T-helper 2 cell treated with Interferon-gamma antibody and Interleukin-4, amounts not matched to agents 5 μg/mL and 100 μg/mL, for 36 hours (primary cell): Measurements from ENCODE around the gene WWC2.

Experiments
- DNase-seq: peaks from one replicate; pipeline ENCODE4 v3.0.0; 2021; ENCODE audit warnings: low spot score
- H3K27ac Mint-ChIP-seq: one replicate; pipeline ENCODE4 v1.8.0; 2021; ENCODE audit warnings: mild to moderate bottlenecking, mixed read lengths
- H3K27me3 Mint-ChIP-seq: one replicate; pipeline ENCODE4 v1.8.0; 2021; ENCODE audit warnings: low read depth, mixed read lengths
- H3K36me3 Mint-ChIP-seq: one replicate; pipeline ENCODE4 v1.8.0; 2021; ENCODE audit warnings: low read depth, mixed read lengths
- H3K4me1 Mint-ChIP-seq: one replicate; pipeline ENCODE4 v1.8.0; 2021; ENCODE audit warnings: low read depth, mixed read lengths
- H3K4me3 Mint-ChIP-seq: one replicate; pipeline ENCODE4 v1.8.0; 2022; ENCODE audit warnings: mild to moderate bottlenecking, moderate library complexity, mixed read lengths
- H3K9me3 Mint-ChIP-seq: one replicate; pipeline ENCODE4 v1.8.0; 2021; ENCODE audit warnings: mixed read lengths

WWC2 gene

GRCh38 chr4:183330841-183331240 is 231.8 kb downstream of the WWC2 start:
- H3K27me3 Mint-ChIP-seq: no peaks in the 10 kb centered on the region
- H3K4me1 Mint-ChIP-seq: peaks cover 5% of the 10 kb centered on the region
- no peak overlapping the region for H3K27ac Mint-ChIP-seq
- no peak overlapping the region for H3K4me3 Mint-ChIP-seq
- no peaks in the 10 kb centered on the region for H3K36me3 Mint-ChIP-seq
- H3K9me3 Mint-ChIP-seq: no peaks in the 10 kb centered on the region
- no peak for DNase-seq

- no peaks in the 10 kb centered on the region for H3K9me3 Mint-ChIP-seq
- no peaks in the 10 kb centered on the region for H3K36me3 Mint-ChIP-seq
- H3K4me3 Mint-ChIP-seq: no peak overlapping the region
- no peaks in the 10 kb centered on the region for H3K27me3 Mint-ChIP-seq
- H3K27ac Mint-ChIP-seq: no peak overlapping the region
- DNase-seq: no peak
- H3K4me1 Mint-ChIP-seq: peaks cover 5% of the 10 kb centered on the region
Observed at GRCh38 chr4:183332447-183332846, 233.4 kb downstream of the WWC2 start.

- no peaks in the 10 kb centered on the region for H3K27me3 Mint-ChIP-seq
- H3K4me3 Mint-ChIP-seq: no peak overlapping the region
- no peaks in the 10 kb centered on the region for H3K9me3 Mint-ChIP-seq
- no peak overlapping the region for H3K27ac Mint-ChIP-seq
- DNase-seq: no peak
- H3K36me3 Mint-ChIP-seq: no peaks in the 10 kb centered on the region
- peaks cover 5% of the 10 kb centered on the region for H3K4me1 Mint-ChIP-seq
Observed at GRCh38 chr4:183333202-183333601, 234.1 kb downstream of the WWC2 start.

GRCh38 chr4:183333983-183334382 is 234.9 kb downstream of the WWC2 start:
- Mint-ChIP-seq H3K36me3 (no peaks in the 10 kb centered on the region), H3K27ac (no peak overlapping the region), H3K4me1 (peaks cover 5% of the 10 kb centered on the region), H3K27me3 (no peaks in the 10 kb centered on the region), H3K9me3 (no peaks in the 10 kb centered on the region), H3K4me3 (no peak overlapping the region)
- no peak for DNase-seq

- Mint-ChIP-seq H3K4me3 (no peak overlapping the region), H3K9me3 (no peaks in the 10 kb centered on the region), H3K36me3 (no peaks in the 10 kb centered on the region), H3K4me1 (peaks cover 5% of the 10 kb centered on the region), H3K27ac (no peak overlapping the region), H3K27me3 (no peaks in the 10 kb centered on the region)
- DNase-seq: no peak
Observed at GRCh38 chr4:183335369-183335940, 236.4 kb downstream of the WWC2 start.

- Mint-ChIP-seq H3K9me3 (no peaks in the 10 kb centered on the region), H3K36me3 (no peaks in the 10 kb centered on the region)
Observed at GRCh38 chr4:183337349-183337748, 238.3 kb downstream of the WWC2 start.

GRCh38 chr4:183337833-183338232 is 238.8 kb downstream of the WWC2 start:
- H3K4me3 Mint-ChIP-seq: no peak overlapping the region
- no peak for DNase-seq
- no peak overlapping the region for H3K27ac Mint-ChIP-seq
- no peaks in the 10 kb centered on the region for H3K36me3 Mint-ChIP-seq
- H3K27me3 Mint-ChIP-seq: peaks cover 3% of the 10 kb centered on the region
- no peaks in the 10 kb centered on the region for H3K9me3 Mint-ChIP-seq
- H3K4me1 Mint-ChIP-seq: peaks cover 5% of the 10 kb centered on the region

More at GRCh38 chr4:183337349-183337748, 238.3 kb downstream of the WWC2 start:
- no peak for DNase-seq
- Mint-ChIP-seq H3K27me3 (peaks cover 3% of the 10 kb centered on the region), H3K27ac (no peak overlapping the region), H3K4me1 (peaks cover 5% of the 10 kb centered on the region), H3K4me3 (no peak overlapping the region)

GRCh38 chr4:183342541-183343533 is 243.8 kb downstream of the WWC2 start:
- Mint-ChIP-seq H3K4me1 (no peaks in the 10 kb centered on the region), H3K27me3 (peaks cover 7% of the 10 kb centered on the region), H3K36me3 (no peaks in the 10 kb centered on the region), H3K9me3 (no peaks in the 10 kb centered on the region), H3K4me3 (no peak overlapping the region), H3K27ac (no peak overlapping the region)
- DNase-seq: no peak

GRCh38 chr4:183343730-183344129 is 244.7 kb downstream of the WWC2 start:
- Mint-ChIP-seq H3K27ac (no peak overlapping the region), H3K4me3 (no peak overlapping the region), H3K36me3 (no peaks in the 10 kb centered on the region), H3K4me1 (no peaks in the 10 kb centered on the region), H3K9me3 (no peaks in the 10 kb centered on the region), H3K27me3 (peaks cover 7% of the 10 kb centered on the region)
- no peak for DNase-seq

- no peaks in the 10 kb centered on the region for H3K4me1 Mint-ChIP-seq
- H3K27ac Mint-ChIP-seq: no peak overlapping the region
- H3K27me3 Mint-ChIP-seq: peaks cover 7% of the 10 kb centered on the region
- H3K4me3 Mint-ChIP-seq: no peak overlapping the region
- DNase-seq: no peak
- H3K36me3 Mint-ChIP-seq: no peaks in the 10 kb centered on the region
- H3K9me3 Mint-ChIP-seq: no peaks in the 10 kb centered on the region
Observed at GRCh38 chr4:183344523-183345255, 245.6 kb downstream of the WWC2 start.

- no peak overlapping the region for H3K27ac Mint-ChIP-seq
- no peak for DNase-seq
- peaks cover 7% of the 10 kb centered on the region for H3K27me3 Mint-ChIP-seq
- no peaks in the 10 kb centered on the region for H3K9me3 Mint-ChIP-seq
- H3K4me1 Mint-ChIP-seq: no peaks in the 10 kb centered on the region
- H3K36me3 Mint-ChIP-seq: no peaks in the 10 kb centered on the region
- no peak overlapping the region for H3K4me3 Mint-ChIP-seq
Observed at GRCh38 chr4:183345261-183345660, 246.2 kb downstream of the WWC2 start.

GRCh38 chr4:183347146-183347545 is 248.1 kb downstream of the WWC2 start:
- no peak for DNase-seq
- peaks cover 5% of the 10 kb centered on the region for H3K27me3 Mint-ChIP-seq
- H3K9me3 Mint-ChIP-seq: no peaks in the 10 kb centered on the region
- H3K27ac Mint-ChIP-seq: no peak overlapping the region
- H3K36me3 Mint-ChIP-seq: no peaks in the 10 kb centered on the region
- no peaks in the 10 kb centered on the region for H3K4me1 Mint-ChIP-seq
- no peak overlapping the region for H3K4me3 Mint-ChIP-seq

GRCh38 chr4:183347566-183347965 is 248.5 kb downstream of the WWC2 start:
- Mint-ChIP-seq H3K27ac (no peak overlapping the region), H3K27me3 (peaks cover 4% of the 10 kb centered on the region), H3K9me3 (no peaks in the 10 kb centered on the region), H3K4me3 (no peak overlapping the region), H3K36me3 (no peaks in the 10 kb centered on the region), H3K4me1 (no peaks in the 10 kb centered on the region)
- DNase-seq: no peak

GRCh38 chr4:183348136-183348535 is 249.1 kb downstream of the WWC2 start:
- H3K4me1 Mint-ChIP-seq: no peaks in the 10 kb centered on the region
- no peaks in the 10 kb centered on the region for H3K9me3 Mint-ChIP-seq
- H3K4me3 Mint-ChIP-seq: no peak overlapping the region
- DNase-seq: no peak
- H3K36me3 Mint-ChIP-seq: no peaks in the 10 kb centered on the region
- H3K27me3 Mint-ChIP-seq: peaks cover 1% of the 10 kb centered on the region
- H3K27ac Mint-ChIP-seq: no peak overlapping the region
